Nephron (organoid): Measurements from ENCODE around the gene ANKRD27.
"Not testable (repeated sequence)": the region's sequence is repeated elsewhere in the genome, so short reads cannot be mapped to it uniquely, and the experiment has no call there.

Experiments
- H3K27ac Mint-ChIP-seq, 3 experiments: 2 replicates each; pipeline ENCODE4 v1.8.0; 2020; ENCODE audit warnings: mixed read lengths in 3 of 3, mild to moderate bottlenecking in 2 of 3, moderate library complexity in 1 of 3
- H3K27me3 Mint-ChIP-seq: 2 replicates; pipeline ENCODE4 v1.8.0; 2021; ENCODE audit warnings: low read depth, mild to moderate bottlenecking, moderate library complexity, mixed read lengths
- H3K36me3 Mint-ChIP-seq: 2 replicates; pipeline ENCODE4 v1.8.0; 2020; ENCODE audit warnings: low read depth, mixed read lengths
- H3K4me1 Mint-ChIP-seq: 2 replicates; pipeline ENCODE4 v1.8.0; 2020; ENCODE audit warnings: mixed read lengths
- H3K4me3 Mint-ChIP-seq, 3 experiments: 2 replicates each; pipeline ENCODE4 v1.8.0; 2020; ENCODE audit warnings: mild to moderate bottlenecking in 3 of 3, mixed read lengths in 3 of 3, moderate library complexity in 2 of 3
- H3K9me3 Mint-ChIP-seq: 2 replicates; pipeline ENCODE4 v1.8.0; 2020; ENCODE audit warnings: mixed read lengths
- CTCF ChIP-seq, 3 experiments: fragments of 200-600 bp; sonication (generic); IDR thresholded peaks; one replicate each; pipeline ENCODE4 v1.5.0; 2021; ENCODE audit warnings: antibody characterized with exemption in 3 of 3; ENCODE audit not compliant: unreplicated experiment in 3 of 3

The ANKRD27 gene

DNA sequence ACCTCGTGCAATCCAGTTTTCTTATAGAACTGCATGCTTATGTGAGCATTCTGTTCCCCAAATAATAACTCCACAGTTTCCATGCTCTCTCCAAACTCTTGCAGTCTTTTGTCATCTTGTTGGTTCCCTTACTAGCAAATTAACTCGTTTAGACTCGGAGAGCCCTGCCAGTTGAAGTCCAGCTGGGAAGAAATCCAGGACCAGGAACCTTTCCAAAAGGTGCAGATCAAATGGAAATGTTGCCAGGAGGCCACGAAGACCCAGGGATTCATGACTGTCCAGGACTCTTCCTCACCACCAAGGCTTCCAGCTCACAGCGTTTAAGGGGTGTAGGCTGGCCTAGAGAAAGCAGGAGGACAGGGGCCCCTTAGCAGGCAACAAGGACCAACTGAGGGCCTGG lies 42.5 kb upstream of the ANKRD27 start:
- no peak overlapping the region for H3K4me3 Mint-ChIP-seq
- H3K36me3 Mint-ChIP-seq, result peaks cover 32% of the 10 kb centered on the region
- H3K4me1 Mint-ChIP-seq, result no peaks in the 10 kb centered on the region

GRCh38 chr19:32716203-32716602 lies 41.2 kb upstream of the ANKRD27 start:
- not testable (repeated sequence) for H3K4me3 Mint-ChIP-seq, H3K9me3 Mint-ChIP-seq, H3K27ac Mint-ChIP-seq, H3K27me3 Mint-ChIP-seq, H3K4me1 Mint-ChIP-seq
- peaks cover 34% of the 10 kb centered on the region for H3K36me3 Mint-ChIP-seq

More for the DNA sequence above, 42.5 kb upstream of the ANKRD27 start:
- no peak overlapping the region for H3K27ac Mint-ChIP-seq
- TF ChIP-seq CTCF (IDR thresholded peaks at IDR 0.05; ENCODE audit: unreplicated experiment in 3 of 3), result no peak
- peaks cover 2% of the 10 kb centered on the region for H3K9me3 Mint-ChIP-seq
- no peaks in the 10 kb centered on the region for H3K27me3 Mint-ChIP-seq

DNA sequence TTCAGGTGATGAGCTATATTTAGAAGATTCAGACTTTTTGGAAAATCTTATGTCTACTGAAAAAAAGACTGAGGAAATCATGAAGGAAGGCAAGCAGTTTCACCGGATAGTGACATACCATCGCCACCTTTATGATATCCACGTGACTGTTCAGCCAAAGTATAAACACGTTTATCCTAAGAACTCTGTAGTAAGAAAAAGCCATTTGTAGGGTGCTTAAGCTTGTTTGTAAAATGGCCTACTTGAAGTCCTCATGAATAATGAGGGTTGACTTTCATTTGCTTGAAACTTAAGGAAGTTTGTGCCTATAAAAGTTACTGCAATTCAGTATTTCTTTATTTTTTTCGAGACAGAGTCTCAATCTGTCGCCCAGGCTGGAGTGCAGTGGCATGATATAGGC lies 36.8 kb upstream of the ANKRD27 start:
- Mint-ChIP-seq H3K27ac (no peak overlapping the region), H3K4me3 (no peak overlapping the region), H3K27me3 (no peaks in the 10 kb centered on the region), H3K4me1 (no peaks in the 10 kb centered on the region), H3K36me3 (peaks cover 49% of the 10 kb centered on the region), H3K9me3 (peaks cover 13% of the 10 kb centered on the region)
- no peak for TF ChIP-seq CTCF (IDR thresholded peaks at IDR 0.05; ENCODE audit: unreplicated experiment in 3 of 3)

GRCh38 chr19:32709032-32709431 lies 34.1 kb upstream of the ANKRD27 start:
- Mint-ChIP-seq H3K4me3 (no peak overlapping the region), H3K27ac (no peak overlapping the region), H3K9me3 (peaks cover 28% of the 10 kb centered on the region), H3K27me3 (no peaks in the 10 kb centered on the region), H3K36me3 (peaks cover 62% of the 10 kb centered on the region), H3K4me1 (no peaks in the 10 kb centered on the region)
- no peak for TF ChIP-seq CTCF (IDR thresholded peaks at IDR 0.05; ENCODE audit: unreplicated experiment in 3 of 3)

- H3K4me3 Mint-ChIP-seq, result no peak overlapping the region
- H3K9me3 Mint-ChIP-seq, result peaks cover 32% of the 10 kb centered on the region
- H3K27ac Mint-ChIP-seq, result no peak overlapping the region
- TF ChIP-seq CTCF (IDR thresholded peaks at IDR 0.05; ENCODE audit: unreplicated experiment in 3 of 3), result no peak
- no peaks in the 10 kb centered on the region for H3K4me1 Mint-ChIP-seq
- no peaks in the 10 kb centered on the region for H3K27me3 Mint-ChIP-seq
- peaks cover 61% of the 10 kb centered on the region for H3K36me3 Mint-ChIP-seq
Measured at GRCh38 chr19:32708457-32708856, 33.5 kb upstream of the ANKRD27 start.

DNA sequence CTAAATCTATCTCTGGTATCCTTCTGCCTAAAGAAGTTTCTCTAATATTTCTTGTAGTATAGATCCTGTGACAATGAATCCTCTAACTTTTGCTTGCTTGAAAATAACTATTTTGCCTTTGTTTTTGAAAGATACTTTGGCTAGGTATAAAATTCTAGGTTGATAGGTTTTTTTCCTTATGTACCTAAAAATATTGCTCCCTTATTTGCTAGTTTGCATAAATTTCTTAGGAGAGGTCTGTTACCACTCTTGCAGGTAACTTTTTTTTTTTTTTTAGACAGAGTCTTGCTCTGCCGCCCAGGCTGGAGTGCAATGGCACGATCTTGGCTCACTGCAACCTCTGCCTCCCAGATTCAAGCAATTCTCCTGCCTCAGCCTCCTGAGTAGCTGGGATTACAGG lies 29.0 kb upstream of the ANKRD27 start:
- Mint-ChIP-seq H3K36me3 (peaks cover 84% of the 10 kb centered on the region), H3K9me3 (peaks cover 52% of the 10 kb centered on the region)
- H3K4me1 Mint-ChIP-seq, H3K27me3 Mint-ChIP-seq, H3K4me3 Mint-ChIP-seq, H3K27ac Mint-ChIP-seq: not testable (repeated sequence)

GRCh38 chr19:32702010-32702409 lies 27.0 kb upstream of the ANKRD27 start:
- Mint-ChIP-seq H3K27me3 (no peaks in the 10 kb centered on the region), H3K9me3 (peaks cover 58% of the 10 kb centered on the region), H3K36me3 (peaks cover 93% of the 10 kb centered on the region), H3K27ac (no peak overlapping the region), H3K4me1 (no peaks in the 10 kb centered on the region), H3K4me3 (no peak overlapping the region)
- TF ChIP-seq CTCF (IDR thresholded peaks at IDR 0.05; ENCODE audit: unreplicated experiment in 3 of 3), result no peak

DNA sequence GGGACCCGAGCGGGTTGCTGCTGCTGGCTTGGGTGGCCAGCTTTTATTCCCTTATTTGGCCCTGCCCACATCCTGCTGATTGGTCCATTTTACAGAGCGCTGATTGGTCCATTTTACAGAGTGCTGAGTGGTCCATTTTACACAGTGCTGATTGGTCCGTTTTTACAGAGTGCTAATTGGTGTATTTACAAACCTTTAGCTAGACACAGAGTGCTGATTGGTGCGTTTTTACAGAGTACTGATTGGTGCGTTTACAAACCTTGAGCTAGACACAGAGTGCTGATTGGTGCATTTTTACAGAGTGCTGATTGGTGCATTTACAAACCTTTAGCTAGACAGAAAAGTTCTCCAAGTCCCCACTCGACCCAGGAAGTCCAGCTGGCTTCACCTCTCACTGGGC lies 25.1 kb upstream of the ANKRD27 start:
- H3K9me3 Mint-ChIP-seq, result peaks cover 60% of the 10 kb centered on the region
- H3K27ac Mint-ChIP-seq, H3K27me3 Mint-ChIP-seq: not testable (repeated sequence)

DNA sequence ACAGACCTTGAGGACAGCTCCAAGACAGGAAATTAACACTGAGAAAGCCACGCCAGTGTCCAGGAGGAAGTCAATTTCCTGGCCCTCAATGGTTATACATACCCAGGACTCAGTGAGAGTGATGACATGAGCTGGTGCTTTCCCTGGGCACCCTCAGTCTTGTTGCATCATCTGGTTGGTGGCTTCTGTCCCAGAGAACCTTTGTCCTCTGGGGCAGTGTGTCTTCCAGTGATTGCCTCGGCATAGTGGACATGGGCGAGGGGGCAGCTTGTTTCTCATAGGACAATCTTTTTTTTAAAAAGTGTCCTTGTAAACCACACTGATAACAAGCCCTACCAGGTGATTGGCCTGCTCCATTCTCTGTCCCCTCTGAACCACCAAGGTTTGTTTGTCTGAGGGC lies 21.8 kb upstream of the ANKRD27 start:
- Mint-ChIP-seq H3K4me1 (peaks cover 27% of the 10 kb centered on the region), H3K9me3 (peaks cover 46% of the 10 kb centered on the region), H3K36me3 (peaks cover 82% of the 10 kb centered on the region)
- not testable (repeated sequence) for H3K27ac Mint-ChIP-seq, H3K27me3 Mint-ChIP-seq, H3K4me3 Mint-ChIP-seq

More for the DNA sequence above, 25.1 kb upstream of the ANKRD27 start:
- H3K4me1 Mint-ChIP-seq, H3K4me3 Mint-ChIP-seq: not testable (repeated sequence)
- peaks cover 93% of the 10 kb centered on the region for H3K36me3 Mint-ChIP-seq

DNA sequence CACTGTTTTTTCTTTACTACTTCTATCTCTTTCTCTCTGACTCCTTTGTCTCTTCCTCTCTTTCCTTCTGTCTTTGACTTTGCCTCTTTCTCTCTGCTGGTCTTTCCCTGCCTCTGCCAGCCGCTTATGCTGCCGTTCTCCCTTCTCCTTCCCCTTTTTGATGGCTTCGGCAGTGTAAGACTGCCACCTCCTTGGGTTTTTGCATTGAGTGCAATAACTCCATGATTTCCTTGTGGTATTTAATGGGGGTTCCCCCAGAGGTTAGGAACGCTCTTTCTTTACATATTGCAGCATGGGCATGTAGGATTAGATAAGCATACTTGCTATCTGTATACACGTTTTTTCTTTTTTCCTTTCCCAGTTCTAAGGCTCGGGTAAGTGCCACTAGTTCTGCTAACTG lies 20.5 kb upstream of the ANKRD27 start:
- H3K27me3 Mint-ChIP-seq, result not testable (repeated sequence)
- peak overlapping the region; percentile 36 to 58 (median 52) for H3K4me3 Mint-ChIP-seq
- H3K36me3 Mint-ChIP-seq, result peaks cover 72% of the 10 kb centered on the region
- peaks cover 36% of the 10 kb centered on the region for H3K4me1 Mint-ChIP-seq
- peak overlapping the region in 1 of 3 experiments; percentile 46 for H3K27ac Mint-ChIP-seq
- H3K9me3 Mint-ChIP-seq, result peaks cover 40% of the 10 kb centered on the region
